BLaER1 (cell line): Measurements from ENCODE around the gene EPN2.
"Not testable (repeated sequence)": the region's sequence is repeated elsewhere in the genome, so short reads cannot be mapped to it uniquely, and the experiment has no call there.

Source experiments
- H3K27ac ChIP-seq: shearing (Covaris generic); formaldehyde crosslinking; 2 replicates; pipeline ENCODE4 v1.8.1; 2022
- H3K27me3 ChIP-seq: shearing (Covaris generic); formaldehyde crosslinking; 2 replicates; pipeline ENCODE4 v1.8.1; 2022
- H3K36me3 ChIP-seq: shearing (Covaris generic); formaldehyde crosslinking; 2 replicates; pipeline ENCODE4 v1.8.1; 2022
- H3K4me1 ChIP-seq: shearing (Covaris generic); formaldehyde crosslinking; 2 replicates; pipeline ENCODE4 v1.8.1; 2022
- H3K4me2 ChIP-seq: shearing (Covaris generic); formaldehyde crosslinking; 2 replicates; pipeline ENCODE4 v1.8.1; 2022
- H3K4me3 ChIP-seq: shearing (Covaris generic); formaldehyde crosslinking; 2 replicates; pipeline ENCODE4 v1.8.1; 2022
- H3K9ac ChIP-seq: shearing (Covaris generic); formaldehyde crosslinking; 2 replicates; pipeline ENCODE4 v1.8.1; 2022
- H3K9me3 ChIP-seq: shearing (Covaris generic); formaldehyde crosslinking; 2 replicates; pipeline ENCODE4 v1.8.1; 2022
- H4K20me1 ChIP-seq: shearing (Covaris generic); formaldehyde crosslinking; 2 replicates; pipeline ENCODE4 v1.8.1; 2022
- Cebpa-rat ChIP-seq: shearing (Covaris generic); IDR thresholded peaks from 2 replicates; pipeline ENCODE4 v1.8.1; 2022

The EPN2 gene

GRCh38 chr17:19269641-19270040, 32.5 kb downstream of the EPN2 start:
- no peaks in the 10 kb centered on the region for H3K9me3 ChIP-seq
- no peak for TF ChIP-seq Cebpa-rat

GRCh38 chr17:19270347-19270703, 33.2 kb downstream of the EPN2 start:
- H3K4me2 ChIP-seq: no peak overlapping the region
- TF ChIP-seq Cebpa-rat: no peak
- no peaks in the 10 kb centered on the region for H3K9me3 ChIP-seq
- peaks cover 44% of the 10 kb centered on the region; the same call in 1 of the 2 replicates for H4K20me1 ChIP-seq
- H3K36me3 ChIP-seq: no peaks in the 10 kb centered on the region
- H3K27ac ChIP-seq: no peak overlapping the region
- H3K27me3 ChIP-seq: peaks cover 17% of the 10 kb centered on the region; the same call in 1 of the 2 replicates
- H3K9ac ChIP-seq: no peak overlapping the region
- H3K4me1 ChIP-seq: no peaks in the 10 kb centered on the region
- no peak overlapping the region for H3K4me3 ChIP-seq

More at GRCh38 chr17:19269641-19270040, 32.5 kb downstream of the EPN2 start:
- Histone ChIP-seq H3K9ac (no peak overlapping the region), H3K27ac (no peak overlapping the region), H3K4me1 (peaks cover 2% of the 10 kb centered on the region; the same call in 1 of the 2 replicates), H3K4me2 (no peak overlapping the region), H3K4me3 (no peak overlapping the region), H4K20me1 (peaks cover 42% of the 10 kb centered on the region; the same call in 1 of the 2 replicates), H3K36me3 (no peaks in the 10 kb centered on the region), H3K27me3 (peaks cover 19% of the 10 kb centered on the region; the same call in 1 of the 2 replicates)

GRCh38 chr17:19270704-19271611, 33.8 kb downstream of the EPN2 start:
- H3K9me3 ChIP-seq: no peaks in the 10 kb centered on the region
- TF ChIP-seq Cebpa-rat: no peak
- H3K27me3 ChIP-seq: peaks cover 16% of the 10 kb centered on the region; the same call in 1 of the 2 replicates
- no peak overlapping the region for H3K4me2 ChIP-seq
- no peaks in the 10 kb centered on the region for H3K36me3 ChIP-seq
- H4K20me1 ChIP-seq: peaks cover 45% of the 10 kb centered on the region; the same call in 1 of the 2 replicates
- no peak overlapping the region for H3K4me3 ChIP-seq
- no peaks in the 10 kb centered on the region for H3K4me1 ChIP-seq
- H3K9ac ChIP-seq: no peak overlapping the region
- H3K27ac ChIP-seq: no peak overlapping the region

GRCh38 chr17:19271780-19272357, 34.7 kb downstream of the EPN2 start:
- Histone ChIP-seq H3K36me3 (no peaks in the 10 kb centered on the region), H3K27me3 (peaks cover 16% of the 10 kb centered on the region; the same call in 1 of the 2 replicates), H3K27ac (no peak overlapping the region), H3K4me1 (no peaks in the 10 kb centered on the region), H3K4me3 (no peak overlapping the region), H3K9ac (no peak overlapping the region), H4K20me1 (peaks cover 45% of the 10 kb centered on the region; the same call in 1 of the 2 replicates), H3K4me2 (no peak overlapping the region), H3K9me3 (no peaks in the 10 kb centered on the region)
- no peak for TF ChIP-seq Cebpa-rat

GRCh38 chr17:19273731-19274130, 36.6 kb downstream of the EPN2 start:
- Histone ChIP-seq H3K4me1 (no peaks in the 10 kb centered on the region), H3K9me3 (no peaks in the 10 kb centered on the region), H3K4me3 (no peak overlapping the region), H3K36me3 (no peaks in the 10 kb centered on the region), H3K27me3 (peaks cover 16% of the 10 kb centered on the region; the same call in 1 of the 2 replicates), H3K4me2 (no peak overlapping the region), H3K27ac (no peak overlapping the region), H4K20me1 (peaks cover 45% of the 10 kb centered on the region; the same call in 1 of the 2 replicates), H3K9ac (no peak overlapping the region)
- TF ChIP-seq Cebpa-rat: no peak

- H3K9ac ChIP-seq: no peak overlapping the region
- TF ChIP-seq Cebpa-rat: no peak
Observed at GRCh38 chr17:19274893-19275292, 37.7 kb downstream of the EPN2 start.

GRCh38 chr17:19275457-19276127, 38.4 kb downstream of the EPN2 start:
- H3K4me2 ChIP-seq: no peak overlapping the region
- TF ChIP-seq Cebpa-rat: no peak
- no peaks in the 10 kb centered on the region for H3K9me3 ChIP-seq
- H3K27ac ChIP-seq: no peak overlapping the region
- H3K4me1 ChIP-seq: no peaks in the 10 kb centered on the region
- H4K20me1 ChIP-seq: peaks cover 45% of the 10 kb centered on the region; the same call in 1 of the 2 replicates
- 0 out of 2 replicates have a peak, but pooled peaks cover 8% of the 10 kb centered on the region for H3K27me3 ChIP-seq
- no peaks in the 10 kb centered on the region for H3K36me3 ChIP-seq
- H3K9ac ChIP-seq: no peak overlapping the region
- H3K4me3 ChIP-seq: no peak overlapping the region

More at GRCh38 chr17:19274893-19275292, 37.7 kb downstream of the EPN2 start:
- H3K4me1 ChIP-seq: no peaks in the 10 kb centered on the region
- no peak overlapping the region for H3K4me2 ChIP-seq
- H3K9me3 ChIP-seq: no peaks in the 10 kb centered on the region
- H4K20me1 ChIP-seq: peaks cover 45% of the 10 kb centered on the region; the same call in 1 of the 2 replicates
- peaks cover 11% of the 10 kb centered on the region; the same call in 1 of the 2 replicates for H3K27me3 ChIP-seq
- H3K36me3 ChIP-seq: no peaks in the 10 kb centered on the region
- no peak overlapping the region for H3K4me3 ChIP-seq
- H3K27ac ChIP-seq: no peak overlapping the region

- H3K36me3 ChIP-seq, H3K9me3 ChIP-seq, H3K27ac ChIP-seq, H3K9ac ChIP-seq, H3K27me3 ChIP-seq, H3K4me2 ChIP-seq, H3K4me1 ChIP-seq, H3K4me3 ChIP-seq: not testable (repeated sequence)
- H4K20me1 ChIP-seq: peaks cover 38% of the 10 kb centered on the region; the same call in 1 of the 2 replicates
Observed at GRCh38 chr17:19278284-19278683, 41.1 kb downstream of the EPN2 start.

GRCh38 chr17:19278729-19279128, 41.6 kb downstream of the EPN2 start:
- H3K27ac ChIP-seq: no peak overlapping the region
- no peak overlapping the region for H3K4me3 ChIP-seq
- H3K36me3 ChIP-seq: no peaks in the 10 kb centered on the region
- peaks cover 38% of the 10 kb centered on the region; the same call in 1 of the 2 replicates for H4K20me1 ChIP-seq
- no peak for TF ChIP-seq Cebpa-rat
- H3K4me2 ChIP-seq: no peak overlapping the region
- H3K9ac ChIP-seq: no peak overlapping the region
- H3K27me3 ChIP-seq: peaks cover 6% of the 10 kb centered on the region
- H3K4me1 ChIP-seq: peaks cover 1% of the 10 kb centered on the region
- H3K9me3 ChIP-seq: no peaks in the 10 kb centered on the region
